Progenitor cell of endocrine pancreas (in vitro differentiated cells): Measurements from ENCODE around the gene DGCR6L. TPM values are rescaled to one million over a fixed set of nuclear protein-coding genes. Genes with fewer than 3 reads are reported as not detected.
"Not testable (repeated sequence)": the region's sequence is repeated elsewhere in the genome, so short reads cannot be mapped to it uniquely, and the experiment has no call there.

Source experiments
- DNase-seq: peaks from one replicate; pipeline ENCODE4 v3.0.0; 2021; ENCODE audit warnings: low spot score; ENCODE audit not compliant: unreplicated experiment
- H3K27ac Mint-ChIP-seq: 2 replicates; pipeline ENCODE4 v1.8.0; 2021; ENCODE audit warnings: mild to moderate bottlenecking, moderate library complexity, mixed read lengths
- H3K27me3 Mint-ChIP-seq: 2 replicates; pipeline ENCODE4 v1.8.0; 2021; ENCODE audit warnings: mixed read lengths
- H3K36me3 Mint-ChIP-seq: 2 replicates; pipeline ENCODE4 v1.8.0; 2022; ENCODE audit warnings: mixed read lengths; ENCODE audit not compliant: insufficient read depth
- H3K4me1 Mint-ChIP-seq: 2 replicates; pipeline ENCODE4 v1.8.0; 2021; ENCODE audit warnings: low read depth, mixed read lengths
- H3K4me3 Mint-ChIP-seq: 2 replicates; pipeline ENCODE4 v1.8.0; 2021; ENCODE audit warnings: low read depth, mild to moderate bottlenecking, moderate library complexity, mixed read lengths
- H3K9me3 Mint-ChIP-seq: 2 replicates; pipeline ENCODE4 v1.8.0; 2021; ENCODE audit warnings: low read depth, mixed read lengths
- CTCF ChIP-seq: fragments of 200-600 bp; sonication (generic); IDR thresholded peaks from one replicate; pipeline ENCODE4 v1.5.0; 2021; ENCODE audit warnings: antibody characterized with exemption, mild to moderate bottlenecking; ENCODE audit not compliant: unreplicated experiment
- total RNA-seq: library from RNA; stranded (reverse); gene quantifications from 2 replicates; pipeline ENCODE4 v1.2.1, GENCODE V29; 2021

DGCR6L gene
- total RNA-seq, 1 donor from 2014 or later: 41.0 TPM

GRCh38 chr22:20284471-20285086, 35.3 kb downstream of the DGCR6L start:
- Mint-ChIP-seq H3K4me3 (no peak overlapping the region), H3K9me3 (no peaks in the 10 kb centered on the region), H3K4me1 (peaks cover 2% of the 10 kb centered on the region), H3K27ac (no peak overlapping the region), H3K27me3 (peaks cover 9% of the 10 kb centered on the region), H3K36me3 (no peaks in the 10 kb centered on the region)
- no peak for TF ChIP-seq CTCF
- DNase-seq: no peak

DNA sequence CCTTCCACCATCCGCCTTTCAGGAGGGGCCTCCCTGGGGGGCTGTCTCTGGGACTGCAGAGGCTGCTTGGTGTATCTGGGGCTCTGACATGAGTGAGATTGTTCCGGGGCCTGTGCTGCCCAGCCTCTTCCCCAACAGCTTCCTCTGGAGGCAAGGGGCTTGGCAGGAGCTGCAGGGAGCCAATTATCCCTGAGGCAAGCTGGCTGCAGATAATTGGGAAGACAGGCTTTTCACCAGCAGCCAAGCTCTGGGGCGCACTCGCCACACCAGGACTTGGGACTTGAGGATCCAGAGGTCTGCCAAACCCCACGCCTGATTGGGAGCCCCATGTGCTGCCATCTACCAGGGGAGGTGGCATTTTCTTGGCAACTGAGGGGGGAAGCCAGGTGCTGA, 36.2 kb downstream of the DGCR6L start:
- Mint-ChIP-seq H3K9me3 (no peaks in the 10 kb centered on the region), H3K36me3 (no peaks in the 10 kb centered on the region), H3K27me3 (peaks cover 12% of the 10 kb centered on the region), H3K4me1 (no peaks in the 10 kb centered on the region), H3K4me3 (no peak overlapping the region), H3K27ac (no peak overlapping the region)
- DNase-seq: no peak
- no peak for TF ChIP-seq CTCF

GRCh38 chr22:20282901-20283673, 36.8 kb downstream of the DGCR6L start:
- Mint-ChIP-seq H3K9me3 (no peaks in the 10 kb centered on the region), H3K4me1 (no peaks in the 10 kb centered on the region), H3K36me3 (no peaks in the 10 kb centered on the region), H3K27ac (no peak overlapping the region), H3K27me3 (peaks cover 12% of the 10 kb centered on the region), H3K4me3 (no peak overlapping the region)
- TF ChIP-seq CTCF: no peak
- no peak for DNase-seq

DNA sequence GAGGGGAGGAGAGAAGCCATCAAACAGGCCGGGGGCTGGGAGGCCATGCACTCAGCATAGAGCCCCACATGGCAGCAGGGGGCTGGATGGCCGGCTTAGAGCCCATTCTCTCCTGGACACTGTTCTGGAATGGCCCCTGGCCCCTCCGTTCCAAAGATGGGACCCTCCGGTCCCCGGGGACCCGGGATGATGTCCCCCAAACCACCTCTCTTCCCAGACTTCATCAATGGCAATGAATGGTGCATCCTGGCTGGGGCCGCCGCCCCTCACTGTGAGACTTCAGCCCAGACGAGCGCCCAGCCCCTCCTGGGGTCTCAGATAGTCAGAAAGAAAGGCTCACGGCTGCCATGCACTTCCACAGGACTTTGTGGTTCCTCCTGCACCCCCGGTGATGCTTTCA, 38.0 kb downstream of the DGCR6L start:
- DNase-seq: no peak
- Mint-ChIP-seq H3K9me3 (no peaks in the 10 kb centered on the region), H3K36me3 (no peaks in the 10 kb centered on the region), H3K27me3 (peaks cover 10% of the 10 kb centered on the region), H3K4me1 (no peaks in the 10 kb centered on the region), H3K27ac (no peak overlapping the region), H3K4me3 (no peak overlapping the region)
- TF ChIP-seq CTCF: no peak

DNA sequence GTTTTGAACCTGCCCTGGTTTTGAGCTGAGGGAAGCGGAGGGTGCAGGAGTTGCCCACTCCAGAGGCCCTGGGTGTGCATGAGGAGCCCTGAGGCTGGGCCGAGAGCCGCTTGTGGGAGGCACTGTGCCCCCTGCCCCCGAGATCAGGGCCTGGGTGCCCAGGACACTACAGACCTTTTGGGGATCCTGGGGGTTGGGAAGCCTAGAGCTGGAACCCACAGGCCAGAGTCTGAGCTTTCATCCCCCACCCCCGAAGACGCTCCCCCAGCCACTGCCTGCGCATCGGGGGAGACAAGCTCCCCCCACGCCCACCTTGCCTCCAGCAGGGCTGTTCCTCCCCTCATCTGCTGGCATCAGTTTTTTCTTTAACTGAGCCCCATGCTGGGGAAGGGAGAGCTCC, 38.4 kb downstream of the DGCR6L start:
- DNase-seq, H3K27ac Mint-ChIP-seq, H3K36me3 Mint-ChIP-seq, H3K4me1 Mint-ChIP-seq, H3K4me3 Mint-ChIP-seq, H3K9me3 Mint-ChIP-seq, H3K27me3 Mint-ChIP-seq: not testable (repeated sequence)

DNA sequence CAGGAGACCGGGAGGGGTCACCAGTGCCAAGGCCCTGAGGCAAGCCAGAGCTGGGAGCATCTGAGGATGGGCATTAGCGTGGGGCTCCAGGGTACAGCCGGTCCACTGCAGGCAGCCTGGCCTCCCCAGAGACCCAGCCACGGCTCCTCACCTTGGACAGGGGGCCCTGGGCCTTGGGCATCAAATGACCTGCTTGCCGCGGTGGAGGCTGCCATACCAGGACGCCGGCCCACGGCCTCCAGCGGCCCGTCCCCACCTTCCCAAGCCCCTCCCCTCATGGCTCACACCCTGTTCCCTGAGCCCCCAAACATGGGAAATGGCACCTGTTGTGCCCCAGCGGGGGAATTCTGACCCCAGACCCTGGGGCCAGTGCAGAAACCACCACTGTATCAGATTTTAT, 39.0 kb downstream of the DGCR6L start:
- no peaks in the 10 kb centered on the region for H3K36me3 Mint-ChIP-seq
- no peak overlapping the region for H3K4me3 Mint-ChIP-seq
- no peak for DNase-seq
- peaks cover 9% of the 10 kb centered on the region for H3K27me3 Mint-ChIP-seq
- TF ChIP-seq CTCF: no peak
- H3K27ac Mint-ChIP-seq: no peak overlapping the region
- H3K4me1 Mint-ChIP-seq: no peaks in the 10 kb centered on the region
- no peaks in the 10 kb centered on the region for H3K9me3 Mint-ChIP-seq

- H3K9me3 Mint-ChIP-seq: not testable (repeated sequence)
Observed at GRCh38 chr22:20280163-20280562, 39.7 kb downstream of the DGCR6L start.

More at GRCh38 chr22:20280163-20280562, 39.7 kb downstream of the DGCR6L start:
- H3K4me3 Mint-ChIP-seq, H3K36me3 Mint-ChIP-seq, DNase-seq, H3K27me3 Mint-ChIP-seq, H3K27ac Mint-ChIP-seq, H3K4me1 Mint-ChIP-seq: not testable (repeated sequence)
